GOT3 (cell line): ENCODE data around the gene WFDC10B.
"Not testable (repeated sequence)": the region's sequence is repeated elsewhere in the genome, so short reads cannot be mapped to it uniquely, and the experiment has no call there.

Source experiments
- DNase-seq: peaks from one replicate; lab custom pipeline; 2025; ENCODE audit warnings: mixed read lengths; lab: John Stamatoyannopoulos, UW

Gene WFDC10B

DNA sequence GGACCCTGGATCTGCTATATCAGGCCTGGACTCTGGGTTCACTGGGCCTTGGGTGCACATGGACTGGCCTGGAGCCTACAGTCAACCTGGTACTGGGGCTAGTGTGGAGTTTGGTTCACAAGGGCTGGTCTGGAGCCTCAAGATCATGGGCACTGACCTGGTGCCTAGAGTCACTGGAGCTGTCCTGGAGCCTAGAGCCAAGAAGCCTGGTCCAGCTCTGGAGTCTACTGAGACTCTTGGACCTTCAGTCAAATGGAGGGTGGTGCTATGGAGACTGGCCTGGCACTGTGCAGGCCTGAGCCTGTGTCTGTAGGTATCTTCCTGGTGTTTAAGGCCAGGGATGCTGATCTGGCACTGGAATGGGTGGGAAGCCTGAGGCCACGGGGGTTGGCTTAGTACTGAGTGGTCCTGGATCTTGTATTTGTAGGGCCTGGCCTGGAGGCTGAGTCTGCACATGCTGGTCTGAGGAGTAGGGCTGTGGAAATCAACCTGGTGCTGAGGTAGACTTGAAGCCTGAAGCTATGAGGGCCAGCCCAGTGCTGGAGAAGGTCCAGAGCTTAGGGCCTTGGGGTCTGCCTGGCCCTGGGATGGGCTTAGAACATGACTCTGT is 57.3 kb downstream of the WFDC10B start:
- no peak for DNase-seq

DNA sequence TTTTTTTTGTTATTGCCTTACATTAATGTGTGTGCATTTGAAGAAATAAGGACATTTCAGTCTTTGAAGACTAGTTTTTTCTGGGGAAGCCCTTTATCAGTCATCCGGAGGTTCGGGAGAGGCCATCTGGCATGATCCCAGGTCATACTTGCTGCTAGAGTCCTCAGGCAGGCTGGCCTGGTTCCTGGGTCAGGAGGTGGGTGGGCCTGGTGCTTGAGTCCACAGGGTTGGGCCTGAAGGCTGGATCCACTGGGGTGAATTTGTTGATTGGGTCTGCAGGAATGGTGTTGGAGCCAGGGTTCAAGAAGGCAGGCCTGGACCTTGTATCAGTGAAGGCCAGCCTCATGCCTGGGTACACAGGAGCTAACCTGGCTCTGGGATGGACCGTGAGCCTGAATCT is 57.9 kb downstream of the WFDC10B start:
- no peak for DNase-seq

DNA sequence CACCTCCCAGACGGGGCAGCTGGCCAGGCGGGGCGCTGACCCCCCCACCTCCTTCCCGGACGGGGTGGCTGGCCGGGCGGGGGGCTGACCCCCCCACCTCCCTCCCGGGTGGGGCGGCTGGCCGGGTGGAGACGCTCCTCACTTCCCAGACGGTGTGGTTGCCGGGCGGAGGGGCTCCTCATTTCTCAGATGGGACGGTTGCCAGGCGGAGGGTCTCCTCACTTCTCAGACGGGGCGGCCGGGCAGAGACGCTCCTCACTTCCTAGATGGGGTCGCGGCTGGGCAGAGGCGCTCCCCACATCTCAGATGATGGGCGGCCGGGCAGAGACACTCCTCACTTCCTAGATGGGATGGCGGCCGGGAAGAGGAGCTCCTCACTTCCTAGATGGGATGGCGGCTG is 59.0 kb downstream of the WFDC10B start:
- DNase-seq = not testable (repeated sequence)

DNA sequence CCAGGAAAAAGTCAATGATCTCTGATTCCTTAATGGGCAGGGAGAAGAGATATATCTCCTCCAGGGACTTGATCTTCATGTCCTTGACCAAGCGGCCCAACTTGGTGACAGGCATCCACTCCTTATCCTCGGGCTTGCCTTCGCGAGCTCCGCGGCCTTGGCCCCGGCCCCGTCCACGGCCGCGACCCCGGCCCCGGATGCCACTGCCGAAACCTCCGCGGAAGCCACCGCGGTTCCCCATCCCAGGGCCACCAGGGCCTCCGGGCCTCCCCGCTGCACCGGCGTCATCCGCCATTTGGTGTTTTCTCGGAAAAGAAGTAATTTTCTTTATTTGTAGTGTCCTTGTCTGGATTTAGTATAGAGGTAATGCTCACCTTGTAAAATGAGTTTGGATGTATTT is 63.7 kb downstream of the WFDC10B start:
- not testable (repeated sequence) for DNase-seq

DNA sequence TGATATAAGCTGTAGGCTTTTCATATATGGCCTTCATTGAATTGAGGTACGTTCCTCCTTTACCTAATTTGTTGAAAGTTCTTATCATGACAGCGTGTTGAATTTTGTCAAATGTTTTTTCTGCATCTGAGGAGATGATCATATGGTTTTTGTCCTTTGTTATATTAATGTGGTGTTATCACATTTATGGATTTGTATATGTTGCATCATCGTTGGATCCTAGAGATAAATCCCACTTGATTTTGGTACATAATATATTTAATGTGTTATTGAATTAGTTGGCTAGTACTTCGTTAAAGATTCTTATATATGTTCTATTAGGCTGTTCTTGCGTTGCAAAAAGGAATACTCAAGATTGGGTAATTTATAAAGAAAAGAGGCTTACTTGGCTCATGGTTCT is 65.1 kb downstream of the WFDC10B start:
- no peak for DNase-seq

DNA sequence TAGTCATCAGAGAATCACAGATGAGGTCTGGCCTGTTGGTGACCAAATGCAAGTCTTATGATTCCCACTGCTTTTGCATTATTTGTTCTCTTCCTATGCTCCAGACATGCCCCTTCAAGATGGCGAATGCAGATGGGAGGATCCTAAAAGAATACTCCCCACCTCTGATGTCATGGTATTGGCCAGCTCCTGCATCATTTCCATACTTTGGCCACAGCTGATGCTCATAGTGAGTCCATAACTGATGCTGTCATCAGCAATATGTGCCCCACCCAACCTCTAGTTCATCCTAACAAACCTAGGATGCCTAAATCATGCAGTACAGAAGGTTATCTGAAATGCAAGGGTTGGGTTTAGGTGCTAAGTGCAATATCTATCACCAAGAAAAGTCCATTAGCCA is 68.3 kb downstream of the WFDC10B start:
- DNase-seq = no peak
